DMS53 treated with DMSO at 0.1 percent for 48 hours (cell line): ENCODE measurements around the gene PLCD1.

ENCODE experiments used
- DNase-seq: peaks from one replicate; lab custom pipeline; 2025; ENCODE audit not compliant: unreplicated experiment; lab: John Stamatoyannopoulos, UW

Gene PLCD1

GRCh38 chr3:38017445-38018295 is 11.8 kb downstream of the PLCD1 start:
- DNase-seq: no peak

- DNase-seq: no peak
Measured at GRCh38 chr3:38016847-38017444, 12.5 kb downstream of the PLCD1 start.

- no peak for DNase-seq
Measured at GRCh38 chr3:38016410-38016809, 13.0 kb downstream of the PLCD1 start.

- no peak for DNase-seq
Measured at GRCh38 chr3:38015984-38016383, 13.5 kb downstream of the PLCD1 start.

GRCh38 chr3:38015485-38015884 is 14.0 kb downstream of the PLCD1 start:
- no peak for DNase-seq

- no peak for DNase-seq
Measured at GRCh38 chr3:38011111-38011510, 18.3 kb downstream of the PLCD1 start.

- no peak for DNase-seq
Measured at GRCh38 chr3:38009807-38010591, 19.4 kb downstream of the PLCD1 start.

- DNase-seq: no peak
Measured at GRCh38 chr3:38008971-38009580, 20.4 kb downstream of the PLCD1 start.

- DNase-seq: no peak
Measured at GRCh38 chr3:38008191-38008701, 21.2 kb downstream of the PLCD1 start.

GRCh38 chr3:38007754-38008090 is 21.7 kb downstream of the PLCD1 start:
- DNase-seq: no peak

GRCh38 chr3:38006445-38006995 is 22.9 kb downstream of the PLCD1 start:
- no peak for DNase-seq

- no peak for DNase-seq
Measured at GRCh38 chr3:38006031-38006430, 23.4 kb downstream of the PLCD1 start.

- DNase-seq: no peak
Measured at GRCh38 chr3:38005076-38006020, 24.1 kb downstream of the PLCD1 start.

- peak; percentile 42 for DNase-seq
Measured at GRCh38 chr3:38004415-38005075, 24.9 kb downstream of the PLCD1 start.

- DNase-seq: no peak
Measured at GRCh38 chr3:38003817-38004414, 25.5 kb downstream of the PLCD1 start.

GRCh38 chr3:38003371-38003816 is 26.0 kb downstream of the PLCD1 start:
- DNase-seq: no peak

- DNase-seq: no peak
Measured at GRCh38 chr3:38002940-38003339, 26.5 kb downstream of the PLCD1 start.

GRCh38 chr3:38002291-38002876 is 27.1 kb downstream of the PLCD1 start:
- DNase-seq: no peak
